ENCODE results near the gene SNUPN. TPM values are rescaled to one million over a fixed set of nuclear protein-coding genes. Genes with fewer than 3 reads are reported as not detected.

SNUPN gene
- total RNA-seq, 2 experiments from 2014 or later = 44.4 to 71.1 TPM

DNA sequence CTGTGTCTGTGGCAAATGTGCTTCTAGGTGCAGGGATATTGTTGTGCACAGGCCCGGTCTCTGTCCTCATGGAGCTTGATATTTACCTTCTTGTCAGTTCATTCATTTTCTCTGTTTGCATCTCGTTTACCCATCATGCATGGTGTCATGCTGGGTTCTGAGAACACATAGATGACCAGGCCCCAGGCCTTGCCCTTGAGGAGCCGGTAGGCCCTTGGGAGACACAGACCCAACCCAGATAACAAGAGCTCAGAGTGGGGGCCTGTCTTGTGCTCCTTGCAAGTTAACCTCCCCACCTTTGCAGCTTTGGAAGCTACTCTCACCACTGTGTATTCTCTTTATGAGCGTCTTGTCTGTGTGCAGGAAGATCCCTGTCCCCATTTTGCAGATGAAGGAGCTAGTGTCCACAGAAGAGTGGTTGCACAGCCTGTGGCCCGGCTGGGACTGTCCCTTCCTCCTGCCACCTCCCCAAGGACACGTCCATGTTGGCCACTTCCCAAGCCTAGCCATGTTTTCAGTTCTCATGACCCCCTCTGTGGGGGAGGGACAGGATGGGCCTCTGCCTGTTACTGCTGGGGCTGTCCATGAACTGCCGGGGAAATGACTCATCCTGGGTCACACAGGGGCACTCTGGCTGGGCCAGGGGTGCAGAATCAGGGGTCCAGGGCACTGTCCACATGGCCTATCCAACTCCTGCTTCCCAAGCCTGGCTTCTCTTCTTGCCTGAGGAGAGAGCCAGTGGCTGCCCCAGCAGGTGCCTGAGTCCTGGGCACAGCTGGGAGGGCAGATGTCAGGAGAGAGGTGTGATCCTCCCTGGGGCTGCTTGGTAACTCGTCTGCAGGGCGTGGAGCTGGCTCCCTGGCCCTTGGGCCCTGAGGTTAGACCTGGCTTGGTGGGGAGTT, 25.6 kb upstream of the SNUPN start:
- Histone ChIP-seq H4K20me1 (ENCODE audit: insufficient read depth, low read length) (no peaks in the 10 kb centered on the region), H3K4me1 (ENCODE audit: insufficient read depth, low read length, poor library complexity, severe bottlenecking) (peaks cover 8% of the 10 kb centered on the region), H3K4me2 (ENCODE audit: low read length) (no peak overlapping the region), H3K9me2 (ENCODE audit: insufficient read depth, low read length) (no peaks in the 10 kb centered on the region), H3K4me3 (ENCODE audit: low read depth, low read length, poor library complexity, severe bottlenecking) (no peak overlapping the region), H3K27ac (ENCODE audit: low read depth, low read length, poor library complexity, severe bottlenecking) (no peak overlapping the region), H3K9me3 (ENCODE audit: low read length) (no peaks in the 10 kb centered on the region), H3K79me2 (ENCODE audit: insufficient read depth, low read depth, low read length) (no peaks in the 10 kb centered on the region), H3K36me3 (ENCODE audit: insufficient read depth, low read length) (no peaks in the 10 kb centered on the region), H2AFZ (ENCODE audit: low read length) (no peak overlapping the region)
- BruUV-seq (replicated peaks) = no TSS peak
- no peak for DNase-seq (ENCODE audit: low spot score)
- intact Hi-C loops (cut with micrococcal nuclease; ENCODE audit: unreplicated experiment) = no loop called here
- ChIA-PET CTCF (ENCODE audit: unreplicated experiment) (interaction anchor here (0.6 kb wide), 1 partner anchor 753 kb away, joined by 3 read pairs; no protein-coding TSS in a partner anchor), POLR2A (interaction anchor here (1.2 kb wide), 1 partner anchor 9 kb away, joined by 6 read pairs; no protein-coding TSS in a partner anchor)
- TF ChIP-seq, protein P1, sequence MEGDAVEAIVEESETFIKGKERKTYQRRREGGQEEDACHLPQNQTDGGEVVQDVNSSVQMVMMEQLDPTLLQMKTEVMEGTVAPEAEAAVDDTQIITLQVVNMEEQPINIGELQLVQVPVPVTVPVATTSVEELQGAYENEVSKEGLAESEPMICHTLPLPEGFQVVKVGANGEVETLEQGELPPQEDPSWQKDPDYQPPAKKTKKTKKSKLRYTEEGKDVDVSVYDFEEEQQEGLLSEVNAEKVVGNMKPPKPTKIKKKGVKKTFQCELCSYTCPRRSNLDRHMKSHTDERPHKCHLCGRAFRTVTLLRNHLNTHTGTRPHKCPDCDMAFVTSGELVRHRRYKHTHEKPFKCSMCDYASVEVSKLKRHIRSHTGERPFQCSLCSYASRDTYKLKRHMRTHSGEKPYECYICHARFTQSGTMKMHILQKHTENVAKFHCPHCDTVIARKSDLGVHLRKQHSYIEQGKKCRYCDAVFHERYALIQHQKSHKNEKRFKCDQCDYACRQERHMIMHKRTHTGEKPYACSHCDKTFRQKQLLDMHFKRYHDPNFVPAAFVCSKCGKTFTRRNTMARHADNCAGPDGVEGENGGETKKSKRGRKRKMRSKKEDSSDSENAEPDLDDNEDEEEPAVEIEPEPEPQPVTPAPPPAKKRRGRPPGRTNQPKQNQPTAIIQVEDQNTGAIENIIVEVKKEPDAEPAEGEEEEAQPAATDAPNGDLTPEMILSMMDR (conservative IDR thresholded peaks at IDR 0.05; ENCODE audit: low read length) = no peak
- TF ChIP-seq EZH2phosphoT487 (IDR thresholded peaks at IDR 0.05; ENCODE audit: borderline replicate concordance, low read depth, low read length) = no peak

DNA sequence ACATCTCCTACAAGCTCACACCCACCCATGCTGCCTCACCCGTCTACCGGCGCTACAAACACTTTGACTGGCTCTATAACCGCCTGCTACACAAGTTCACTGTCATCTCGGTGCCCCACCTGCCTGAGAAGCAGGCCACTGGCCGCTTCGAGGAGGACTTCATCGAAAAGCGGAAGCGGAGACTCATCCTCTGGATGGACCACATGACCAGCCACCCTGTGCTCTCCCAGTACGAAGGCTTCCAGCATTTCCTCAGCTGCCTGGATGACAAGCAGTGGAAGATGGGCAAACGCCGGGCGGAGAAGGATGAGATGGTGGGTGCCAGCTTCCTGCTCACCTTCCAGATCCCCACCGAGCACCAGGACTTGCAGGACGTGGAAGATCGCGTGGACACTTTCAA, 24.3 kb upstream of the SNUPN start:
- no peaks in the 10 kb centered on the region for H3K79me2 ChIP-seq (ENCODE audit: insufficient read depth, low read depth, low read length)
- H3K27ac ChIP-seq (ENCODE audit: low read depth, low read length, poor library complexity, severe bottlenecking) = no peak overlapping the region
- no peaks in the 10 kb centered on the region for H3K36me3 ChIP-seq (ENCODE audit: insufficient read depth, low read length)
- BruUV-seq (replicated peaks) = no TSS peak
- no peaks in the 10 kb centered on the region for H3K9me3 ChIP-seq (ENCODE audit: low read length)
- H3K9me2 ChIP-seq (ENCODE audit: insufficient read depth, low read length) = no peaks in the 10 kb centered on the region
- POLR2A ChIA-PET = interaction anchor here (0.6 kb wide), 1 partner anchor 205 kb away, joined by 3 read pairs; no protein-coding TSS in a partner anchor
- TF ChIP-seq EZH2phosphoT487 (IDR thresholded peaks at IDR 0.05; ENCODE audit: borderline replicate concordance, low read depth, low read length) = no peak
- TF ChIP-seq, protein P1 (conservative IDR thresholded peaks at IDR 0.05; ENCODE audit: low read length) = no peak
- no peak overlapping the region for H3K4me3 ChIP-seq (ENCODE audit: low read depth, low read length, poor library complexity, severe bottlenecking)
- DNase-seq (ENCODE audit: low spot score) = no peak
- peaks cover 8% of the 10 kb centered on the region for H3K4me1 ChIP-seq (ENCODE audit: insufficient read depth, low read length, poor library complexity, severe bottlenecking)
- no peak overlapping the region for H2AFZ ChIP-seq (ENCODE audit: low read length)
- H3K4me2 ChIP-seq (ENCODE audit: low read length) = no peak overlapping the region
- intact Hi-C loops (cut with micrococcal nuclease; ENCODE audit: unreplicated experiment) = no loop called here
- no peaks in the 10 kb centered on the region for H4K20me1 ChIP-seq (ENCODE audit: insufficient read depth, low read length)
- CTCF ChIA-PET (ENCODE audit: unreplicated experiment) = no interaction called here
